K562 (cell line): ENCODE measurements around the gene CTIF. TPM values are rescaled to one million over a fixed set of nuclear protein-coding genes. Genes with fewer than 3 reads are reported as not detected.

Experiments used
- ATAC-seq: fragments of 200-7000 bp; cut with Tn5 transposase; 3 replicates; pipeline ENCODE4 v1.9.1; 2020; ENCODE audit warnings: moderate library complexity
- BruUV-seq: library from RNA; stranded (reverse); fragments of 400-500 nt; replicated peaks from 2 replicates; lab custom pipeline; 2021; lab: Mats Ljungman, UMichigan
- CTCF ChIA-PET: fragments of 300-600 bp; formaldehyde crosslinking; extraction: SDS; loops from one replicate; lab custom pipeline; 2021; ENCODE audit warnings: low intra/inter-chr PET ratio; lab: Yijun Ruan, JAX
- POLR2A ChIA-PET: fragments of 300-600, 350-650 bp; sonication (Branson Sonifier 250); formaldehyde crosslinking; extraction: SDS; loops from one replicate; lab custom pipeline; 2021; ENCODE audit warnings: antibody characterized with exemption, inconsistent platforms; lab: Yijun Ruan, JAX
- DNase-seq, 4 experiments: peaks; one replicate each; pipeline versions ENCODE4 v3.0.0 to v3.0.0-alpha.2; 2011 to 2018; ENCODE audit warnings: low spot score in 3 of 4, mixed read lengths in 3 of 4; ENCODE audit errors: extremely low read depth in 1 of 4
- FAIRE-seq: peaks from 2 replicates; lab custom pipeline; 2011; peaks lifted over from hg19 to GRCh38; lab: Jason Lieb, UNC
- H2AFZ ChIP-seq: 2 replicates; pipeline ENCODE4 v1.6.0; 2011; ENCODE audit warnings: low read depth, low read length, control low read depth, inconsistent platforms
- H3K27ac ChIP-seq: fragments of 200-600 bp; 3 replicates; pipeline ENCODE4 v1.8.0; 2011; ENCODE audit warnings: low read depth, mild to moderate bottlenecking, control low read depth, inconsistent platforms, low read length, moderate library complexity, mixed read lengths; ENCODE audit errors: extremely low read depth
- H3K27me3 ChIP-seq, 2 experiments: fragments of 300-600 bp in 1 of 2; 2 replicates in 1 of 2; 3 replicates in 1 of 2; pipeline versions ENCODE4 v1.6.0 to v1.8.0; 2011; ENCODE audit warnings: inconsistent platforms in 2 of 2, low read length in 2 of 2, mild to moderate bottlenecking in 1 of 2, mixed read lengths in 1 of 2, moderate library complexity in 1 of 2; ENCODE audit not compliant: control insufficient read depth in 2 of 2, insufficient read depth in 2 of 2
- H3K36me3 ChIP-seq: fragments of 300-600 bp; 3 replicates; pipeline ENCODE4 v1.8.0; 2011; ENCODE audit warnings: mild to moderate bottlenecking, low read length, inconsistent platforms; ENCODE audit not compliant: control insufficient read depth, insufficient read depth
- H3K4me1 ChIP-seq, 2 experiments: fragments of 200-600 bp in 1 of 2; replicated peaks in 1 of 2; 2 replicates in 1 of 2; 3 replicates in 1 of 2; pipeline versions ENCODE4 v1.5.1 to v1.8.0; 2011; ENCODE audit warnings: inconsistent platforms in 2 of 2, low read length in 2 of 2, mild to moderate bottlenecking in 1 of 2, mixed read lengths in 1 of 2, moderate library complexity in 1 of 2; ENCODE audit not compliant: control insufficient read depth in 2 of 2, insufficient read depth in 2 of 2
- H3K4me2 ChIP-seq: 2 replicates; pipeline ENCODE4 v1.6.1; 2011; ENCODE audit warnings: low read length, control low read depth, inconsistent platforms, mixed read lengths; ENCODE audit not compliant: insufficient read depth
- H3K4me3 ChIP-seq: fragments of 200-600 bp; sonication (generic), shearing (Covaris generic); 2 replicates; pipeline ENCODE4 v1.5.1; 2016; ENCODE audit warnings: control low read depth, inconsistent platforms
- H3K79me2 ChIP-seq: fragments of 200-600 bp; 3 replicates; pipeline ENCODE4 v1.8.0; 2011; ENCODE audit warnings: low read length, inconsistent platforms; ENCODE audit not compliant: control insufficient read depth, insufficient read depth
- H3K9ac ChIP-seq, 2 experiments: 2 replicates each; pipeline versions ENCODE4 v1.6.0 to v1.6.1; 2011; ENCODE audit warnings: low read depth in 2 of 2, low read length in 2 of 2, control low read depth in 1 of 2, inconsistent platforms in 1 of 2, mild to moderate bottlenecking in 1 of 2, mixed read lengths in 1 of 2; ENCODE audit not compliant: insufficient read depth in 1 of 2
- H3K9me1 ChIP-seq: one replicate; pipeline ENCODE4 v1.6.0; 2011; ENCODE audit warnings: inconsistent platforms, mild to moderate bottlenecking, low read length, moderate library complexity; ENCODE audit not compliant: control insufficient read depth, insufficient read depth
- H3K9me3 ChIP-seq: replicated peaks from 2 replicates; pipeline ENCODE4 v1.5.1; 2011; ENCODE audit warnings: low read depth, low read length, inconsistent platforms; ENCODE audit not compliant: control insufficient read depth, insufficient read depth
- H4K20me1 ChIP-seq: replicated peaks from 2 replicates; pipeline ENCODE4 v1.6.1; 2011; ENCODE audit warnings: low read length, inconsistent platforms, mixed read lengths; ENCODE audit not compliant: control insufficient read depth, insufficient read depth
- E2F6 ChIP-seq, 2 experiments: IDR thresholded peaks; 2 replicates each; pipeline ENCODE4 v1.6.1; 2011; ENCODE audit warnings: borderline replicate concordance in 1 of 2, control low read depth in 1 of 2, low read depth in 1 of 2, low read length in 1 of 2, mild to moderate bottlenecking in 1 of 2, mixed read lengths in 1 of 2, moderate library complexity in 1 of 2; ENCODE audit not compliant: insufficient read depth in 1 of 2, insufficient read length in 1 of 2, poor library complexity in 1 of 2, severe bottlenecking in 1 of 2; ENCODE audit errors: extremely low read depth in 1 of 2
- IFI16 ChIP-seq: fragments of 250-450 bp; sonication (Bioruptor Pico); IDR thresholded peaks from 2 replicates; pipeline ENCODE4 v2.1.2; 2022; ENCODE audit warnings: mild to moderate bottlenecking, inconsistent platforms
- POLR2H ChIP-seq: IDR thresholded peaks from 2 replicates; pipeline ENCODE4 v1.6.1; 2016; ENCODE audit warnings: missing genetic modification characterization, low read depth, mild to moderate bottlenecking, control low read depth, missing compliant biosample characterization, moderate library complexity
- ZNF384 ChIP-seq: IDR thresholded peaks from 2 replicates; pipeline ENCODE4 v1.6.1; 2012; ENCODE audit warnings: low read depth, low read length, improper control_type of control experiment
- WGBS: fragments of 100-300 bp; shearing (Covaris generic); methylation state at CpG from one replicate; pipeline ENCODE4 v1.1.6; 2016; ENCODE audit warnings: low coverage, mixed read lengths; ENCODE audit not compliant: insufficient coverage; ENCODE audit errors: missing lambda C conversion rate; 5-methylcytosine and 5-hydroxymethylcytosine counted together
- in situ Hi-C: fragments of 300-500 bp; cut with MboI; formaldehyde crosslinking; loops from 4 replicates; pipeline ENCODE4 v1.15.0; 2018; ENCODE audit warnings: inconsistent platforms, mixed read lengths
- intact Hi-C: fragments of 100-400 bp; cut with micrococcal nuclease; formaldehyde crosslinking; loops from 2 replicates; pipeline ENCODE4 v1.14.2; 2022
- polyA plus RNA-seq, 8 experiments: library from polyadenylated mRNA; depleted of rRNA in 4 of 8; stranded (reverse) in 5 of 8; unstranded in 3 of 8; fragments of >200 nt; fragmentation: Nextera tagmentation in 2 of 8; fragmentation: Illumina TruSeq in 1 of 8; extraction: Ambion mirVana in 2 of 8; extraction: Trizol in 1 of 8; gene quantifications; 2 replicates each; pipeline versions ENCODE4 v1.2.1 to v1.2.3, GENCODE V29; 2011 to 2014; ENCODE audit warnings: inconsistent platforms in 1 of 8, missing spikeins in 1 of 8
- total RNA-seq, 7 experiments: library from RNA; depleted of rRNA in 6 of 7; stranded (reverse); fragments of >200 nt in 6 of 7; fragmentation: Illumina TruSeq in 2 of 7; extraction: Trizol in 2 of 7; gene quantifications; 2 replicates each; pipeline versions ENCODE4 v1.2.1 to v1.2.3, GENCODE V29; 2011 to 2021; ENCODE audit warnings: low replicate concordance in 1 of 7

Gene CTIF
- total and polyA plus RNA-seq, 9 of the 15 experiments (the other 6 are each of a cell fraction or from before 2014, with no cell fraction given), result 0.17 to 11.5 (median 2.2) TPM

GRCh38 chr18:48735681-48736255, 196.9 kb downstream of the CTIF start:
- BruUV-seq, result no TSS peak
- no peak overlapping the region for H3K27ac ChIP-seq
- ATAC-seq (no peak), FAIRE-seq (no peak), DNase-seq (no peak)
- no peak overlapping the region for H3K4me3 ChIP-seq
- WGBS, result 77% methylated on average over 13 of the region's 14 CpGs
- no peaks in the 10 kb centered on the region for H3K79me2 ChIP-seq
- H3K9me1 ChIP-seq, result no peaks in the 10 kb centered on the region
- intact Hi-C loops (no loop called here), in situ Hi-C loops (no loop called here)
- TF ChIP-seq POLR2H (tag) (no peak), IFI16 (no peak), E2F6 (IDR thresholded peaks at IDR 0.05; ENCODE audit: borderline replicate concordance in 1 of 2, extremely low read depth in 1 of 2, insufficient read depth in 1 of 2, insufficient read length in 1 of 2, low read depth in 1 of 2, low read length in 1 of 2, poor library complexity in 1 of 2, severe bottlenecking in 1 of 2) (peak in 1 of 2 experiments; percentile 3), ZNF384 (no peak)
- peaks cover 3 to 17% of the 10 kb centered on the region in 2 experiments; a peak in 4 of 5 replicates for H3K4me1 ChIP-seq
- H3K36me3 ChIP-seq, result no peaks in the 10 kb centered on the region
- CTCF ChIA-PET, result no interaction called here
- no peaks in the 10 kb centered on the region for H3K9me3 ChIP-seq
- no peak overlapping the region for H3K9ac ChIP-seq
- no peak overlapping the region for H2AFZ ChIP-seq
- no peaks in the 10 kb centered on the region for H3K27me3 ChIP-seq
- no peaks in the 10 kb centered on the region for H4K20me1 ChIP-seq
- POLR2A ChIA-PET, result interaction anchor here (0.7 kb wide), 1 partner anchor 287 kb away, joined by 3 read pairs; no protein-coding TSS in a partner anchor
- H3K4me2 ChIP-seq, result no peak overlapping the region
